ENCODE measurements around the gene PLD4.

GRCh38 chr14:104879983-104880565 lies 44.6 kb upstream of the PLD4 start:
- TF ChIP-seq CTCF (IDR thresholded peaks at IDR 0.05) = no peak
- TF ChIP-seq POLR2AphosphoS5 (IDR thresholded peaks at IDR 0.05; ENCODE audit: low read depth, low read length) = no peak
